PFSK-1 (cell line): ENCODE data around the gene PTGES2.

Experiments
- POLR2AphosphoS5 ChIP-seq: IDR thresholded peaks from 2 replicates; pipeline ENCODE4 v1.6.1; 2012; ENCODE audit warnings: low read depth, mild to moderate bottlenecking, control low read depth, low read length, moderate library complexity
- REST ChIP-seq, 2 experiments: IDR thresholded peaks; 2 replicates each; pipeline versions ENCODE4 v1.6.1 to v1.8.0; 2011 to 2012; ENCODE audit warnings: low read depth in 2 of 2, low read length in 2 of 2, control low read depth in 1 of 2, inconsistent platforms in 1 of 2, mild to moderate bottlenecking in 1 of 2, moderate library complexity in 1 of 2; ENCODE audit not compliant: insufficient read depth in 1 of 2
- SIN3A ChIP-seq: IDR thresholded peaks from 2 replicates; pipeline ENCODE4 v1.6.1; 2012; ENCODE audit warnings: mild to moderate bottlenecking, low read length, moderate library complexity, borderline replicate concordance; ENCODE audit not compliant: insufficient read depth
- TAF1 ChIP-seq: IDR thresholded peaks from 2 replicates; pipeline ENCODE4 v1.6.1; 2012; ENCODE audit warnings: low read length, control low read depth, borderline replicate concordance; ENCODE audit not compliant: insufficient read depth

- TF ChIP-seq POLR2AphosphoS5: no peak
- TF ChIP-seq REST (IDR thresholded peaks at IDR 0.05; ENCODE audit: insufficient read depth in 1 of 2, low read depth in 2 of 2, low read length in 2 of 2): no peak
- no peak for TF ChIP-seq SIN3A
- no peak for TF ChIP-seq TAF1
Measured at GRCh38 chr9:128103589-128103962, 24.0 kb downstream of the PTGES2 start.
